ENCODE data around the gene ABCB8. TPM values are rescaled to one million over a fixed set of nuclear protein-coding genes. Genes with fewer than 3 reads are reported as not detected.

ABCB8 gene
- total and polyA plus RNA-seq, 9 of the 15 experiments (the other 6 are each of a cell fraction or from before 2014, with no cell fraction given) = 7.6 to 106 (median 36.3) TPM

GRCh38 chr7:151079199-151079910 is 51.1 kb downstream of the ABCB8 start (continued):
- TF ChIP-seq, protein P1, sequence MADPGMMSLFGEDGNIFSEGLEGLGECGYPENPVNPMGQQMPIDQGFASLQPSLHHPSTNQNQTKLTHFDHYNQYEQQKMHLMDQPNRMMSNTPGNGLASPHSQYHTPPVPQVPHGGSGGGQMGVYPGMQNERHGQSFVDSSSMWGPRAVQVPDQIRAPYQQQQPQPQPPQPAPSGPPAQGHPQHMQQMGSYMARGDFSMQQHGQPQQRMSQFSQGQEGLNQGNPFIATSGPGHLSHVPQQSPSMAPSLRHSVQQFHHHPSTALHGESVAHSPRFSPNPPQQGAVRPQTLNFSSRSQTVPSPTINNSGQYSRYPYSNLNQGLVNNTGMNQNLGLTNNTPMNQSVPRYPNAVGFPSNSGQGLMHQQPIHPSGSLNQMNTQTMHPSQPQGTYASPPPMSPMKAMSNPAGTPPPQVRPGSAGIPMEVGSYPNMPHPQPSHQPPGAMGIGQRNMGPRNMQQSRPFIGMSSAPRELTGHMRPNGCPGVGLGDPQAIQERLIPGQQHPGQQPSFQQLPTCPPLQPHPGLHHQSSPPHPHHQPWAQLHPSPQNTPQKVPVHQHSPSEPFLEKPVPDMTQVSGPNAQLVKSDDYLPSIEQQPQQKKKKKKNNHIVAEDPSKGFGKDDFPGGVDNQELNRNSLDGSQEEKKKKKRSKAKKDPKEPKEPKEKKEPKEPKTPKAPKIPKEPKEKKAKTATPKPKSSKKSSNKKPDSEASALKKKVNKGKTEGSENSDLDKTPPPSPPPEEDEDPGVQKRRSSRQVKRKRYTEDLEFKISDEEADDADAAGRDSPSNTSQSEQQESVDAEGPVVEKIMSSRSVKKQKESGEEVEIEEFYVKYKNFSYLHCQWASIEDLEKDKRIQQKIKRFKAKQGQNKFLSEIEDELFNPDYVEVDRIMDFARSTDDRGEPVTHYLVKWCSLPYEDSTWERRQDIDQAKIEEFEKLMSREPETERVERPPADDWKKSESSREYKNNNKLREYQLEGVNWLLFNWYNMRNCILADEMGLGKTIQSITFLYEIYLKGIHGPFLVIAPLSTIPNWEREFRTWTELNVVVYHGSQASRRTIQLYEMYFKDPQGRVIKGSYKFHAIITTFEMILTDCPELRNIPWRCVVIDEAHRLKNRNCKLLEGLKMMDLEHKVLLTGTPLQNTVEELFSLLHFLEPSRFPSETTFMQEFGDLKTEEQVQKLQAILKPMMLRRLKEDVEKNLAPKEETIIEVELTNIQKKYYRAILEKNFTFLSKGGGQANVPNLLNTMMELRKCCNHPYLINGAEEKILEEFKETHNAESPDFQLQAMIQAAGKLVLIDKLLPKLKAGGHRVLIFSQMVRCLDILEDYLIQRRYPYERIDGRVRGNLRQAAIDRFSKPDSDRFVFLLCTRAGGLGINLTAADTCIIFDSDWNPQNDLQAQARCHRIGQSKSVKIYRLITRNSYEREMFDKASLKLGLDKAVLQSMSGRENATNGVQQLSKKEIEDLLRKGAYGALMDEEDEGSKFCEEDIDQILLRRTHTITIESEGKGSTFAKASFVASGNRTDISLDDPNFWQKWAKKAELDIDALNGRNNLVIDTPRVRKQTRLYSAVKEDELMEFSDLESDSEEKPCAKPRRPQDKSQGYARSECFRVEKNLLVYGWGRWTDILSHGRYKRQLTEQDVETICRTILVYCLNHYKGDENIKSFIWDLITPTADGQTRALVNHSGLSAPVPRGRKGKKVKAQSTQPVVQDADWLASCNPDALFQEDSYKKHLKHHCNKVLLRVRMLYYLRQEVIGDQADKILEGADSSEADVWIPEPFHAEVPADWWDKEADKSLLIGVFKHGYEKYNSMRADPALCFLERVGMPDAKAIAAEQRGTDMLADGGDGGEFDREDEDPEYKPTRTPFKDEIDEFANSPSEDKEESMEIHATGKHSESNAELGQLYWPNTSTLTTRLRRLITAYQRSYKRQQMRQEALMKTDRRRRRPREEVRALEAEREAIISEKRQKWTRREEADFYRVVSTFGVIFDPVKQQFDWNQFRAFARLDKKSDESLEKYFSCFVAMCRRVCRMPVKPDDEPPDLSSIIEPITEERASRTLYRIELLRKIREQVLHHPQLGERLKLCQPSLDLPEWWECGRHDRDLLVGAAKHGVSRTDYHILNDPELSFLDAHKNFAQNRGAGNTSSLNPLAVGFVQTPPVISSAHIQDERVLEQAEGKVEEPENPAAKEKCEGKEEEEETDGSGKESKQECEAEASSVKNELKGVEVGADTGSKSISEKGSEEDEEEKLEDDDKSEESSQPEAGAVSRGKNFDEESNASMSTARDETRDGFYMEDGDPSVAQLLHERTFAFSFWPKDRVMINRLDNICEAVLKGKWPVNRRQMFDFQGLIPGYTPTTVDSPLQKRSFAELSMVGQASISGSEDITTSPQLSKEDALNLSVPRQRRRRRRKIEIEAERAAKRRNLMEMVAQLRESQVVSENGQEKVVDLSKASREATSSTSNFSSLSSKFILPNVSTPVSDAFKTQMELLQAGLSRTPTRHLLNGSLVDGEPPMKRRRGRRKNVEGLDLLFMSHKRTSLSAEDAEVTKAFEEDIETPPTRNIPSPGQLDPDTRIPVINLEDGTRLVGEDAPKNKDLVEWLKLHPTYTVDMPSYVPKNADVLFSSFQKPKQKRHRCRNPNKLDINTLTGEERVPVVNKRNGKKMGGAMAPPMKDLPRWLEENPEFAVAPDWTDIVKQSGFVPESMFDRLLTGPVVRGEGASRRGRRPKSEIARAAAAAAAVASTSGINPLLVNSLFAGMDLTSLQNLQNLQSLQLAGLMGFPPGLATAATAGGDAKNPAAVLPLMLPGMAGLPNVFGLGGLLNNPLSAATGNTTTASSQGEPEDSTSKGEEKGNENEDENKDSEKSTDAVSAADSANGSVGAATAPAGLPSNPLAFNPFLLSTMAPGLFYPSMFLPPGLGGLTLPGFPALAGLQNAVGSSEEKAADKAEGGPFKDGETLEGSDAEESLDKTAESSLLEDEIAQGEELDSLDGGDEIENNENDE (IDR thresholded peaks at IDR 0.05; ENCODE audit: low read depth, low read length) = no peak
- TF ChIP-seq, protein P2, sequence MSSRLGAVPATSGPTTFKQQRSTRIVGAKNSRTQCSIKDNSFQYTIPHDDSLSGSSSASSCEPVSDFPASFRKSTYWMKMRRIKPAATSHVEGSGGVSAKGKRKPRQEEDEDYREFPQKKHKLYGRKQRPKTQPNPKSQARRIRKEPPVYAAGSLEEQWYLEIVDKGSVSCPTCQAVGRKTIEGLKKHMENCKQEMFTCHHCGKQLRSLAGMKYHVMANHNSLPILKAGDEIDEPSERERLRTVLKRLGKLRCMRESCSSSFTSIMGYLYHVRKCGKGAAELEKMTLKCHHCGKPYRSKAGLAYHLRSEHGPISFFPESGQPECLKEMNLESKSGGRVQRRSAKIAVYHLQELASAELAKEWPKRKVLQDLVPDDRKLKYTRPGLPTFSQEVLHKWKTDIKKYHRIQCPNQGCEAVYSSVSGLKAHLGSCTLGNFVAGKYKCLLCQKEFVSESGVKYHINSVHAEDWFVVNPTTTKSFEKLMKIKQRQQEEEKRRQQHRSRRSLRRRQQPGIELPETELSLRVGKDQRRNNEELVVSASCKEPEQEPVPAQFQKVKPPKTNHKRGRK (tag; IDR thresholded peaks at IDR 0.05) = no peak
- TF ChIP-seq ZNF395 (CRISPR knock-in tag; IDR thresholded peaks at IDR 0.05) (no peak), SMAD4 (CRISPR knock-in tag; conservative IDR thresholded peaks at IDR 0.05) (no peak), ZBED1 (IDR thresholded peaks at IDR 0.05) (no peak), HDAC8 (tag; IDR thresholded peaks at IDR 0.05) (no peak), ESRRB (CRISPR knock-in tag; IDR thresholded peaks at IDR 0.05; ENCODE audit: borderline replicate concordance) (no peak), THRAP3 (IDR thresholded peaks at IDR 0.05; ENCODE audit: borderline replicate concordance) (0 out of 2 replicates have a peak, but pooled peaks have one; percentile 6)
- TF ChIP-seq, protein P3, sequence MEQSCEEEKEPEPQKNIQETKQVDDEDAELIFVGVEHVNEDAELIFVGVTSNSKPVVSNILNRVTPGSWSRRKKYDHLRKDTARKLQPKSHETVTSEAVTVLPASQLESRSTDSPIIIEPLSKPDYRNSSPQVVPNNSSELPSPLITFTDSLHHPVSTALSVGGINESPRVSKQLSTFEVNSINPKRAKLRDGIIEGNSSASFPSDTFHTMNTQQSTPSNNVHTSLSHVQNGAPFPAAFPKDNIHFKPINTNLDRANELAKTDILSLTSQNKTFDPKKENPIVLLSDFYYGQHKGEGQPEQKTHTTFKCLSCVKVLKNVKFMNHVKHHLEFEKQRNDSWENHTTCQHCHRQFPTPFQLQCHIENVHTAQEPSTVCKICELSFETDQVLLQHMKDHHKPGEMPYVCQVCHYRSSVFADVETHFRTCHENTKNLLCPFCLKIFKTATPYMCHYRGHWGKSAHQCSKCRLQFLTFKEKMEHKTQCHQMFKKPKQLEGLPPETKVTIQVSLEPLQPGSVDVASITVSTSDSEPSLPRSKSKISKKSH (CRISPR knock-in tag; IDR thresholded peaks at IDR 0.05) = no peak

Data from K562 (cell line).